Fibroblast of skin of right biceps (primary cell): ENCODE data around the gene DAZL.
"Not testable (repeated sequence)": the region's sequence is repeated elsewhere in the genome, so short reads cannot be mapped to it uniquely, and the experiment has no call there.

ENCODE experiments used
- DNase-seq: peaks from one replicate; pipeline ENCODE4 v3.0.0-alpha.2; 2013

The DAZL gene

GRCh38 chr3:16604887-16605602, at the start of gene DAZL:
DAZL (minus strand) TSS chr3:16605423; CDS start chr3:16605205, 218 bp downstream.
- DNase-seq: no peak

GRCh38 chr3:16654976-16655375, 49.8 kb upstream of the DAZL start:
- DNase-seq: no peak

GRCh38 chr3:16653712-16654111, 48.5 kb upstream of the DAZL start:
- DNase-seq: no peak

- DNase-seq: no peak
Measured at GRCh38 chr3:16647668-16648067, 42.4 kb upstream of the DAZL start.

GRCh38 chr3:16639806-16640205, 34.6 kb upstream of the DAZL start:
- no peak for DNase-seq

GRCh38 chr3:16633948-16634347, 28.7 kb upstream of the DAZL start:
- no peak for DNase-seq

GRCh38 chr3:16632395-16632794, 27.2 kb upstream of the DAZL start:
- DNase-seq: no peak

- DNase-seq: peak; percentile 82
Measured at GRCh38 chr3:16618721-16619120, 13.5 kb upstream of the DAZL start.

GRCh38 chr3:16617155-16617554, 11.9 kb upstream of the DAZL start:
- DNase-seq: not testable (repeated sequence)

GRCh38 chr3:16616083-16616482, 10.9 kb upstream of the DAZL start:
- no peak for DNase-seq

GRCh38 chr3:16614033-16615031, 9.1 kb upstream of the DAZL start:
- DNase-seq: peak; percentile 16

- DNase-seq: no peak
Measured at GRCh38 chr3:16609927-16610580, 4.8 kb upstream of the DAZL start.

GRCh38 chr3:16608816-16609215, 3.6 kb upstream of the DAZL start:
- DNase-seq: no peak

GRCh38 chr3:16607718-16608117, 2.5 kb upstream of the DAZL start:
- no peak for DNase-seq

- DNase-seq: peak; percentile 60
Measured at GRCh38 chr3:16606398-16606797, 1.2 kb upstream of the DAZL start.

GRCh38 chr3:16605966-16606365, 743 bp upstream of the DAZL start:
- no peak for DNase-seq

GRCh38 chr3:16604433-16604832, 790 bp downstream of the DAZL start:
- no peak for DNase-seq

- DNase-seq: no peak
Measured at GRCh38 chr3:16601537-16602005, 3.7 kb downstream of the DAZL start.

- peak; percentile 74 for DNase-seq
Measured at GRCh38 chr3:16600780-16601536, 4.3 kb downstream of the DAZL start.

GRCh38 chr3:16599694-16600093, 5.5 kb downstream of the DAZL start:
- no peak for DNase-seq

- no peak for DNase-seq
Measured at GRCh38 chr3:16596352-16597032, 8.7 kb downstream of the DAZL start.

- DNase-seq: peak; percentile 20
Measured at GRCh38 chr3:16595778-16596177, 9.4 kb downstream of the DAZL start.
